ENCODE measurements around the gene GPR137B. TPM values are rescaled to one million over a fixed set of nuclear protein-coding genes. Genes with fewer than 3 reads are reported as not detected.
"Not testable (repeated sequence)": the region's sequence is repeated elsewhere in the genome, so short reads cannot be mapped to it uniquely, and the experiment has no call there.

The GPR137B gene
- total RNA-seq, result 10 to 100 TPM in 1 of 2 donors, 1 to 10 TPM in 1; 5.1 to 10.1 TPM

- no peaks in the 10 kb centered on the region for H3K9me3 Mint-ChIP-seq
- peaks cover 16% of the 10 kb centered on the region for H3K36me3 Mint-ChIP-seq (ENCODE audit: low read depth)
- peak within 1 kb of the TSS; percentile 92 for H3K27ac Mint-ChIP-seq
- ATAC-seq (replicated peaks), result peak; percentile 71
- H3K4me3 Mint-ChIP-seq, result peak within 1 kb of the TSS; percentile 92
- H3K27me3 Mint-ChIP-seq, result peaks cover 20% of the 10 kb centered on the region
- H3K4me1 Mint-ChIP-seq, result peaks cover 18% of the 10 kb centered on the region
These were observed at the start of gene GPR137B for GRCh38 chr1:236142253-236143103. Gene GPR137B, plus strand, starts transcription at chr1:236142539. Its CDS starts 84 bp downstream, at chr1:236142623.

- ATAC-seq (replicated peaks), result no peak
- Mint-ChIP-seq H3K27ac (no peak overlapping the region), H3K36me3 (ENCODE audit: low read depth) (peaks cover 18% of the 10 kb centered on the region), H3K9me3 (no peaks in the 10 kb centered on the region), H3K27me3 (peaks cover 7% of the 10 kb centered on the region), H3K4me1 (no peaks in the 10 kb centered on the region), H3K4me3 (no peak overlapping the region)
These were observed 49.4 kb upstream of the GPR137B start for GRCh38 chr1:236092899-236093298.

- H3K9me3 Mint-ChIP-seq, result no peaks in the 10 kb centered on the region
- H3K4me3 Mint-ChIP-seq, result no peak overlapping the region
- no peak for ATAC-seq (replicated peaks)
- peaks cover 7% of the 10 kb centered on the region for H3K27me3 Mint-ChIP-seq
- peaks cover 18% of the 10 kb centered on the region for H3K36me3 Mint-ChIP-seq (ENCODE audit: low read depth)
- H3K27ac Mint-ChIP-seq, result peak overlapping the region; percentile 95
- H3K4me1 Mint-ChIP-seq, result no peaks in the 10 kb centered on the region
These were observed 46.4 kb upstream of the GPR137B start for GRCh38 chr1:236095705-236096520.

- H3K9me3 Mint-ChIP-seq, H3K27me3 Mint-ChIP-seq, H3K4me1 Mint-ChIP-seq: not testable (repeated sequence)
- Mint-ChIP-seq H3K4me3 (peak overlapping the region; percentile 21), H3K27ac (peak overlapping the region; percentile 95), H3K36me3 (ENCODE audit: low read depth) (peaks cover 18% of the 10 kb centered on the region)
- ATAC-seq (replicated peaks), result peak; percentile 28
These were observed 45.5 kb upstream of the GPR137B start for GRCh38 chr1:236096660-236097482.

- H3K4me1 Mint-ChIP-seq, result no peaks in the 10 kb centered on the region
- no peak overlapping the region for H3K4me3 Mint-ChIP-seq
- peaks cover 18% of the 10 kb centered on the region for H3K36me3 Mint-ChIP-seq (ENCODE audit: low read depth)
- peak overlapping the region; percentile 25 for H3K27ac Mint-ChIP-seq
- ATAC-seq (replicated peaks), result no peak
- H3K27me3 Mint-ChIP-seq, result peaks cover 7% of the 10 kb centered on the region
- H3K9me3 Mint-ChIP-seq, result no peaks in the 10 kb centered on the region
These were observed 44.1 kb upstream of the GPR137B start for GRCh38 chr1:236098267-236098666.

- Mint-ChIP-seq H3K36me3 (ENCODE audit: low read depth) (peaks cover 18% of the 10 kb centered on the region), H3K27me3 (peaks cover 3% of the 10 kb centered on the region), H3K4me3 (no peak overlapping the region), H3K27ac (no peak overlapping the region), H3K9me3 (no peaks in the 10 kb centered on the region), H3K4me1 (no peaks in the 10 kb centered on the region)
- ATAC-seq (replicated peaks), result no peak
These were observed 42.9 kb upstream of the GPR137B start for GRCh38 chr1:236099355-236099974.

- Mint-ChIP-seq H3K9me3 (no peaks in the 10 kb centered on the region), H3K4me1 (no peaks in the 10 kb centered on the region), H3K4me3 (no peak overlapping the region), H3K27me3 (peaks cover 3% of the 10 kb centered on the region), H3K36me3 (ENCODE audit: low read depth) (peaks cover 15% of the 10 kb centered on the region), H3K27ac (no peak overlapping the region)
- ATAC-seq (replicated peaks), result no peak
These were observed 41.5 kb upstream of the GPR137B start for GRCh38 chr1:236100799-236101198.

GRCh38 chr1:236101233-236102200 is 40.8 kb upstream of the GPR137B start:
- Mint-ChIP-seq H3K27me3 (peaks cover 3% of the 10 kb centered on the region), H3K9me3 (no peaks in the 10 kb centered on the region), H3K36me3 (ENCODE audit: low read depth) (peaks cover 11% of the 10 kb centered on the region), H3K27ac (no peak overlapping the region), H3K4me1 (no peaks in the 10 kb centered on the region), H3K4me3 (no peak overlapping the region)
- ATAC-seq (replicated peaks), result no peak

GRCh38 chr1:236102611-236103010 is 39.7 kb upstream of the GPR137B start:
- Mint-ChIP-seq H3K9me3 (no peaks in the 10 kb centered on the region), H3K36me3 (ENCODE audit: low read depth) (peaks cover under 1% of the 10 kb centered on the region), H3K27ac (no peak overlapping the region), H3K4me3 (no peak overlapping the region), H3K27me3 (peaks cover 3% of the 10 kb centered on the region), H3K4me1 (peaks cover 4% of the 10 kb centered on the region)
- no peak for ATAC-seq (replicated peaks)

GRCh38 chr1:236103059-236103458 is 39.3 kb upstream of the GPR137B start:
- peaks cover 3% of the 10 kb centered on the region for H3K27me3 Mint-ChIP-seq
- no peak overlapping the region for H3K4me3 Mint-ChIP-seq
- no peaks in the 10 kb centered on the region for H3K9me3 Mint-ChIP-seq
- no peaks in the 10 kb centered on the region for H3K36me3 Mint-ChIP-seq (ENCODE audit: low read depth)
- H3K4me1 Mint-ChIP-seq, result peaks cover 4% of the 10 kb centered on the region
- no peak overlapping the region for H3K27ac Mint-ChIP-seq
- ATAC-seq (replicated peaks), result no peak

- H3K27ac Mint-ChIP-seq, result no peak overlapping the region
- no peak overlapping the region for H3K4me3 Mint-ChIP-seq
- H3K36me3 Mint-ChIP-seq (ENCODE audit: low read depth), result no peaks in the 10 kb centered on the region
- no peaks in the 10 kb centered on the region for H3K9me3 Mint-ChIP-seq
- H3K4me1 Mint-ChIP-seq, result peaks cover 4% of the 10 kb centered on the region
- peaks cover 3% of the 10 kb centered on the region for H3K27me3 Mint-ChIP-seq
- ATAC-seq (replicated peaks), result peak; percentile 47
These were observed 38.6 kb upstream of the GPR137B start for GRCh38 chr1:236103646-236104218.

- ATAC-seq (replicated peaks), result no peak
- no peak overlapping the region for H3K4me3 Mint-ChIP-seq
These were observed 35.0 kb upstream of the GPR137B start for GRCh38 chr1:236107121-236107907.

More at GRCh38 chr1:236107121-236107907, 35.0 kb upstream of the GPR137B start:
- H3K27me3 Mint-ChIP-seq, result no peaks in the 10 kb centered on the region
- no peak overlapping the region for H3K27ac Mint-ChIP-seq
- peaks cover 4% of the 10 kb centered on the region for H3K4me1 Mint-ChIP-seq
- H3K9me3 Mint-ChIP-seq, result no peaks in the 10 kb centered on the region
- H3K36me3 Mint-ChIP-seq (ENCODE audit: low read depth), result no peaks in the 10 kb centered on the region
